Measurements from ENCODE around the gene ANP32B. TPM values are rescaled to one million over a fixed set of nuclear protein-coding genes. Genes with fewer than 3 reads are reported as not detected.

The ANP32B gene
- total and polyA plus RNA-seq, 7 donors: 52.8 to 136 (median 70.6) TPM

DNA sequence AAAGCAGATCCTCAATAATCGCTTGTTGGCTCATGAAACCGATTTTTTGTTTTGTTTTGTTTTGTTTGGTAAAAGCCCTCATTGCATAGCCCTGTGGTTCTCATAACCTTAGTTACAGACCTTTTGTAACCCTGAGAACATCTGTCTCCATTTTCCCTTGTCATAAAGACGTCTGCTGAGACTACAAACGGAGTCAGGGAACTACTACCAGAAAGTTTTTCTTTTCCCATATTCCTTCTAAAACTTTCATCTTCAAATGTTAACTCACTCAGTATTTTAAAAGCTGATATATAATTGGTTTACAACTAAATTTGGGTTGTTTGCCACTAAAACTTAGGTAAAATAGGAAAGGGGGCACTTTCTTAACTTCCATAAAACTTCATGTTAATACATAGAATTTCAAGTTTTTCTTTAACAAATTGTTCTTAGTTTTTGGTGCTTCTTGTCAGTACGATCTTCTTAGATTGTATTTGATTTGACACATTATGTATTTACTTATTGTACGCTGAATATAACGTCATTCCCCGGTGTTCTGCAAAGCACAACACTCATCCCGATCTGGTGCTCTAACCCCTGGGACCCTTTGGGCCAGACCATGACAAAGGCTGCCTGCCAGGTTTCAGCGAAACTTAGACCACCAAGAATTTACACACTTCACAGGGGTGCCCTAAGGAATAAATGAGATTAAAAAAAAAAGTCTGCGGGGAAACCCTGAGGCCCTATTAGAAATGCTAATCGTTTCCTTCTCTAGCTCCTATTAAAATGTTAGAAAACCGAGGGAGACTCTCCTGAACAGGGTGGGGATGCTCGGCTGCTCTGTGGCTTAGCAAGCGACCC, 1.1 kb upstream of the ANP32B start:
- intact Hi-C loops (cut with DNase I): loop anchor here (2.0 to 5.0 kb wide), 5 partner anchors 35 to 285 kb away; partner anchors contain the start of genes NANS (in 1 of the 2), TRMO (in 1 of the 2) and XPA (in 1 of the 2)
- peak overlapping the region; percentile 91 for H3K4me3 ChIP-seq
- no peaks in the 10 kb centered on the region for H3K27me3 ChIP-seq (ENCODE audit: insufficient read depth in 3 of 3, low read length in 2 of 3)
- H3K27ac ChIP-seq: peak overlapping the region; percentile 98
- no peaks in the 10 kb centered on the region for H3K36me3 ChIP-seq (ENCODE audit: insufficient read depth in 1 of 2, low read depth in 1 of 2)
- ATAC-seq: no peak
- TF ChIP-seq, protein P1, sequence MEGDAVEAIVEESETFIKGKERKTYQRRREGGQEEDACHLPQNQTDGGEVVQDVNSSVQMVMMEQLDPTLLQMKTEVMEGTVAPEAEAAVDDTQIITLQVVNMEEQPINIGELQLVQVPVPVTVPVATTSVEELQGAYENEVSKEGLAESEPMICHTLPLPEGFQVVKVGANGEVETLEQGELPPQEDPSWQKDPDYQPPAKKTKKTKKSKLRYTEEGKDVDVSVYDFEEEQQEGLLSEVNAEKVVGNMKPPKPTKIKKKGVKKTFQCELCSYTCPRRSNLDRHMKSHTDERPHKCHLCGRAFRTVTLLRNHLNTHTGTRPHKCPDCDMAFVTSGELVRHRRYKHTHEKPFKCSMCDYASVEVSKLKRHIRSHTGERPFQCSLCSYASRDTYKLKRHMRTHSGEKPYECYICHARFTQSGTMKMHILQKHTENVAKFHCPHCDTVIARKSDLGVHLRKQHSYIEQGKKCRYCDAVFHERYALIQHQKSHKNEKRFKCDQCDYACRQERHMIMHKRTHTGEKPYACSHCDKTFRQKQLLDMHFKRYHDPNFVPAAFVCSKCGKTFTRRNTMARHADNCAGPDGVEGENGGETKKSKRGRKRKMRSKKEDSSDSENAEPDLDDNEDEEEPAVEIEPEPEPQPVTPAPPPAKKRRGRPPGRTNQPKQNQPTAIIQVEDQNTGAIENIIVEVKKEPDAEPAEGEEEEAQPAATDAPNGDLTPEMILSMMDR (IDR thresholded peaks at IDR 0.05): no peak
- H3K4me1 ChIP-seq: peaks cover 33% of the 10 kb centered on the region
- WGBS, 3 donors: 57 to 70% (median 59%) methylated on average over 15 of the region's 15 CpGs
- no peak for DNase-seq
- no peaks in the 10 kb centered on the region for H3K9me3 ChIP-seq

DNA sequence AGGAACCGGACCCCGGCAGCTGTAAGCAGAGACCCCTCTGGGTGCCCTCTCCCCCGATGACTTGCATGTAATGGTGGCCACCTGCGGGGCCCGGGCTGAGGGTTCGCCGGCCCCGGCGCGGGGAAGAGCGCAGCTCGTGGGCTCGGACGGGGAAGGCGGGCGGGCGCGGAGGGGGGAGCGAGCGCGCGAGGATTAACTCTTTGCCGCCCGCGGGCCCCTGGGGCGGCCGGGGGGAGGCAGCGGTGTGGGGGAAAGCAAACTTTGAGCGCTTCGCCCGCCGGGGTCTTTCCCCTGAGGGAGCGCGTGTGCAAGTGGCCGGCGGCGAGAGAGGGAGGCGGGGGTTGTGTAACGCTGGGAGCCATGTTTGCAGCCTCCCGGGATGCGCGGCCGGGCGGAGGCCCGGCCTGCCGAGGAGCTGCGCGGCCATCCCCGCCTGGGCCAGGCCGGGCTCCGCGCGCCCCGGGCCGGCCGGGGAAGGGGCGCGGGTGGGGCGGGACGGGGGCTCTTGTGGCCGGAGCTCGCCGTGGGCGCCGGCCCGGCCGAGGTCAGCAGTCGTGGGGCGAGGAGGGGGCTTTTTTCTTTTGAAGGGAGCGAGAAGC, 547 bp downstream of the ANP32B start:
- TF ChIP-seq, protein P1 (IDR thresholded peaks at IDR 0.05): no peak
- DNase-seq: peak; percentile 70 to 83
- peak; percentile 46 to 57 (median 52) for ATAC-seq
- H3K27me3 ChIP-seq (ENCODE audit: insufficient read depth in 3 of 3, low read length in 2 of 3): no peaks in the 10 kb centered on the region
- H3K4me1 ChIP-seq: peaks cover 49% of the 10 kb centered on the region
- WGBS, 3 donors: 0 to 1% (median 1%) methylated on average over 30 to 70 of the region's 70 CpGs
- no peaks in the 10 kb centered on the region for H3K9me3 ChIP-seq
- intact Hi-C loops (cut with DNase I): loop anchor here (1.0 to 5.0 kb wide), 4 partner anchors 34 to 286 kb away; partner anchors contain the start of genes NANS (in 1 of the 2) and XPA (in 1 of the 2)
- peak overlapping the region; percentile 98 for H3K27ac ChIP-seq
- peak overlapping the region; percentile 91 for H3K4me3 ChIP-seq
- no peaks in the 10 kb centered on the region for H3K36me3 ChIP-seq (ENCODE audit: insufficient read depth in 1 of 2, low read depth in 1 of 2)

DNA sequence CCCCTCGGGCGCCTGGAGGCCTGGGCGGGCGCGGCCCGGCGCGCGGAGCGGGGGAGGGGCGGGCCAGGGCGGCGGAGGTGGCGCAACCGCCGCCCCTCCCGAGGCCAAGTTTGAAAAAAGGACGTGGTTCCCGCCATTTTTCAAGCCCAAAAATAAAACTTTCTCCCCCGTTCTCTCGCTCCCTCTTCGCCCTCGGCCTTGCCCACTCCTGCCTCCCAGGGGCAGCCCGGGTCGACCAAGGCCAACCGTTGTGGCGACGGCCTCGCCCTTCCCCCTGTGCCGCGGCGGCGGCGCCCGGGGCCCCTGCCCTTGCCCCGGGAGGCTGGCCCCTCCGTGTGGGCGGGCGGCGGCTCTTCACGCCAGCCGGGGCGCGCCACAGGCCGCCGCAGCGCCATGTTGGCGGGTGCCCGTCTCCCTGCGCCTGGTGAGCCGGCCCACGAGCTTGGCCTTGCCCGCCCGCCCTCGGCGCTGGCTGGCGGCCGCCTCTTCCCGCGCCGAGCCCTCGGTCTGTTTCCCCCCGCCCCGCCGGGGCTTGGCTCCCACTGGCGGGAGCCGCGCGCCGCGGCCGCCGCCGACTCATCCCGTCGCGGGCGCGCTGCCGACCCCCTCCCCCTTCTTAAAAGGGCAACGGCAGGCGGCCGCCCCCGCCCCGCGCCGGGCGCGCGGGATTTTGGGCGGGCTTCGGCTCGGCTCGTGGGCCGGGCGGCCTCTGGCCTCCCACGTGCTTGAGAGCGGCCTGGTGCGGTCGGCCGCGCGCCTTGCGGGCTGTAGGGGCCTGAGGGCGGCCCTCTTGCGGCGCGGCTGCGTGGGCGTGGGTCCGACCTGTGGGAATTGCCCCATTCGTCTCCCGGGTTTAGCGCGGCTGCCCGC, 1.3 kb downstream of the ANP32B start:
- TF ChIP-seq, protein P1 (IDR thresholded peaks at IDR 0.05): no peak
- intact Hi-C loops (cut with DNase I): loop anchor here (5.0 kb wide), 4 partner anchors 33 to 287 kb away; partner anchors contain the start of genes NANS (in 1 of the 2) and XPA (in 1 of the 2)
- Histone ChIP-seq H3K4me1 (peaks cover 56% of the 10 kb centered on the region), H3K27me3 (ENCODE audit: insufficient read depth in 3 of 3, low read length in 2 of 3) (no peaks in the 10 kb centered on the region), H3K4me3 (peak overlapping the region; percentile 91), H3K36me3 (ENCODE audit: insufficient read depth in 1 of 2, low read depth in 1 of 2) (no peaks in the 10 kb centered on the region), H3K9me3 (no peaks in the 10 kb centered on the region), H3K27ac (peak overlapping the region; percentile 98)
- ATAC-seq (peak; percentile 41 to 54 (median 47)), DNase-seq (peak; percentile 89 to 94)
- 0 to 1% (median 1%) methylated on average over 43 to 116 of the region's 116 CpGs for WGBS, 3 donors

DNA sequence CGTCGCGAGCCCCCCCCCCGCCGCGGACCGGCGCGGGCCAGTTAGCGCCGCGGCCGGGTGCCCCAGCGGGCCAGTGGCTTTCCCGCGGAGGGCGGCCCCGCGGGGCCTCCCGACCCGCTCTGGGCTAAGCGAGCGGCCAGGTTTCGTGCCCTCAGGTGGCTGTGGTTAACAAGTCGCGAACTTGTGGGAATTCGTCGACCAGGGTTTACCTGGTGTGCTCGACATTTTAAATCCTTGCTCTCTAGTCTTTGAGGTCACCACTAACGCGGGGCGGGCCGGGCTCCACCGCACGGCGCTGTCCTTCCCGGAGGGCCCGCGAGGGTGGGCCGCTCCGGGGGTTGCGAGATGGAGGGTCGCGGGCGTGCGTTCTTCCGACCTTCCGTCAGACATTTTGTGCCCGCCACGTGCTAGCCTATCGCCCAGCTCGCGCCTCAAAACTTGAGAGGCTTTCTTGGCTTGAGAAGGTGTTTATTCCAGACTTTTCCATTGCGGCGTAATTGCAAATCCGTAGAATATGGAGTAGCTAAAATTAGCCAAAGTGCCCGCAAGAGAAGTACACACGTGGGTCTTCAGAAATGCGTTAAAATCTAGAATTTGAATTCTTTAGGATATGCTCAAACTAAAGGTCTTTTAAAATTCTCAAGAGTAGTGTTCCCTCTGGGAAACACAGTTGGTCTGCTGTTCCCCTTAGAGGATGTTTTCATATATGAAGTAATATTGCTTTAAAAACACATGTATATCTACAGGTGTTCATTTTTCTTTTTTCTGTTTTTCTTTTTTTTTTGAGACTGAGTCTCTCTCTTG, 2.1 kb downstream of the ANP32B start:
- H3K36me3 ChIP-seq (ENCODE audit: insufficient read depth in 1 of 2, low read depth in 1 of 2): no peaks in the 10 kb centered on the region
- DNase-seq (peak in 1 of 2 donors; percentile 63), ATAC-seq (no peak)
- peak overlapping the region; percentile 98 for H3K27ac ChIP-seq
- intact Hi-C loops (cut with DNase I): loop anchor here in 1 of 2 donors (5.0 kb wide), 1 partner anchor 47 kb away; no protein-coding TSS in a partner anchor
- H3K27me3 ChIP-seq (ENCODE audit: insufficient read depth in 3 of 3, low read length in 2 of 3): no peaks in the 10 kb centered on the region
- TF ChIP-seq, protein P1 (IDR thresholded peaks at IDR 0.05): no peak
- H3K9me3 ChIP-seq: no peaks in the 10 kb centered on the region
- peaks cover 63% of the 10 kb centered on the region for H3K4me1 ChIP-seq
- peak overlapping the region; percentile 91 for H3K4me3 ChIP-seq
- WGBS, 3 donors: 31 to 50% (median 32%) methylated on average over 39 to 59 of the region's 59 CpGs
